ENCODE measurements around the gene MYBL2.

MYBL2 gene

DNA sequence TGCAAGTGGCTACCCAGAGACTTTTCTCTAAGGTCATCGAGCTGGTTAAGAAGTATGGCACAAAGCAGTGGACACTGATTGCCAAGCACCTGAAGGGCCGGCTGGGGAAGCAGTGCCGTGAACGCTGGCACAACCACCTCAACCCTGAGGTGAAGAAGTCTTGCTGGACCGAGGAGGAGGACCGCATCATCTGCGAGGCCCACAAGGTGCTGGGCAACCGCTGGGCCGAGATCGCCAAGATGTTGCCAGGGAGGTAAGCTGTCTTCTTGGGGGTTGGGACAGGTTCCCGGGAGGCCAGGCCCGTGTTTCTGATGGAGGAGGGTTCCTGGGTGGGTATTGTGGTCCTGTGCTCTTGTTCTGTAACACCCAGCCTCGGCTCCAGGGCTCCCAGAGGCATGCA, 19.9 kb downstream of the MYBL2 start:
- no peak for DNase-seq

DNA sequence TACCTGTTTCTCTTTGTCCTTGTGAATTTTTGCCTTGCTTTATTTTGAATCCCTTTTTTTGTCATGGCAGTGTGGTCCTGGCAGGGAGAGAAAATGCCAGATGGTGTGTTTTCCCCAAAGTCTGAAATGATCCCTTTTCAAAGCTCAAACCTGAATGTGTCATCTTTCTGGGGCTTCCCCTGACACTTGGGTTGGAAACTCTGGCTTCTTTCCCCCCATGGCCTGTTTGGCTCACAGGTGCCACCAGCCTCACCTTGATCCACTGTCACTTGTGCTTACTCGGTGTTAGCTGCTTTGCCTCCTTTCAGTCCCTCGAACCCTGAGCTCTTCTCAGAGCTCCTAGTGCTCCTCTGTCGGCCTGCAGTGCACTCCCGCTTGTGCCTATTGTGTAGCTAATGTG, 22.3 kb downstream of the MYBL2 start:
- no peak for DNase-seq

DNA sequence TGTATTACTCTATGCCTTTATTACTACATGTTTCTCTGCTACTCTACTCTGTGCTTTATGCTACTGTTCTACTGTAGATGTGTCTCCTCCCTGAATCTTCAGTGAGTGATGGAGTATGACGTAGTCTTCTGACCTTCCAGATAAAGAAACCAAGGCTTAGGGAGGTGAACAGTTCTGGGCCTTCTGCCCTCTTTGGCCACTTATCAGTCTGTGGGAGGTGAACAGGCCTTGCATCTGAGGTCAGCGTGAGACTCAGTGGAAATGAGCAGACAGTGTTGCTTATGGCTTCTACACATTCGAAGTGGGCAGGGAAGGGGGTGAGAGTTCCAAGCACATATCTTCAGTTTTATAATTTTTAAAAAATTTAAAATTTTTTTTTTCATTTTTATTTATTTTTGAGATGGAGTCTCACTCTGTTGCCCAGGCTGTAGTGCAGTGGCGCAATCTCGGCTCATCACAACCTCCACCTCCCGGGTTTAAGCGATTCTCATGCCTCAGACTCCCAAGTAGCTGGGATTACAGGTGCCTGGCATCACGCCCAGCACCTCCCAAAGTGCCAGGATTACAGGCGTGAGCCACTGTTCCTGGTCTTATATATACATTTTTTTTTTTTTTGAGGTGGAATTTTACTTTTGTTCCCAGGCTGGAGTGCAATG, 24.2 kb downstream of the MYBL2 start:
- DNase-seq, result no peak

DNA sequence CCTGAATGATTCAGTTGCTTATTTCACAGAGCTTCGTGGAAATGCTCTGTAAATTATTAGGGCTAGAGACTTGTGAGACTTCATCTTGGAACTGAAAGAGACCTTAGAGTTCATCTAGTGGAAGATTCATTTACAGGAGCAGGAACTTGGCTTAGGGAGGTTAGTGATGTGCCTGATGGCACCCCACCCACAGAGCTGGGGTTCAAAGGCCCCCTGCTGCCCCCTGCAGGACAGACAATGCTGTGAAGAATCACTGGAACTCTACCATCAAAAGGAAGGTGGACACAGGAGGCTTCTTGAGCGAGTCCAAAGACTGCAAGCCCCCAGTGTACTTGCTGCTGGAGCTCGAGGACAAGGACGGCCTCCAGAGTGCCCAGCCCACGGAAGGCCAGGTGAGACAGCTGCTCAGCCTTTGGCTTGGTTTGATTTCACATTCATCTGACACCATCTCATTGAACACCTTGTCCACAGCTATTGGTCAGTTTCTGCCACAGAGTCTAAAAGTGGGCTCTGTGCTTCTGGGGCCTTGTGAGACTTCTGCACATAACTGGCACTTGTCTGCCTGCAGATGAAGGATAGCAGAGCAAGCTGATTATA, 25.1 kb downstream of the MYBL2 start:
- DNase-seq, result no peak

DNA sequence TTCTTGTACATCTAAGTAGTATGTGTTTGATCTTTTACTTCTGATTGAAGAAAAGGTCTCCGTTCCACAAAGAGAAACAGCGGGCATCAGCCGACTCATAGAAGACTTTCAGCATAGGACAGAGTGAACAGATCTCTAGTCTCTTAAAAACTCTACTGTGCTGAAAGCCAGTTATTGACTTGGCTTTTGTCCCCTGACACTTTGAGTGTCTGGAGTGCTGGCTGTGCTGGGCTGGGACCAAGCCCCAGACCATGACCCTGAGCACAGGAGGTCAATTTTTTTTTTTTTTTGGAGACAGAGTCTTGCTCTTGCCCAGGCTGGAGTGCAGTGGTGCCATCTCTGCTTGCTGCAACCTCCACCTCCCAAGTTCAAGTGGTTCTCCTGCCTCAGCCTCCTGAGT, 27.8 kb downstream of the MYBL2 start:
- DNase-seq, result no peak

DNA sequence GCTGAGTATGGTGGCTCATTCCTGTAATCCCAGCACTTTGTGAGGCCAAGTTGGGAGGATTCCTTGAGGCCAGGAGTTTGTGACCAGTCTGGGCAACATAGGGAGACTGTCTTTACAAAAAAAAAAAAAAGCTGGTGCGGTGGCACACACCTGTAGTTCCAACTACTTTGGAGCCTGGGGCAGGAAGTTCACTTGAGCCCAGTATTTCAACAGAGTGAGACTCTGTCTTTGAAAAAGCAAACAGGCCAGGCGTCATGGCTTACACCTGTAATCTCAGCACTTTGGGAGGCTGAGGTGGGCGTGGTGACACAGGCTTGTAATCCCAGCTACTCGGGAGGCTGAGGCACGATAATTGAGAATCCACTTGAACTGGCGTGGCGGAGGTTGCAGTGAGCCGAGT, 28.7 kb downstream of the MYBL2 start:
- no peak for DNase-seq

DNA sequence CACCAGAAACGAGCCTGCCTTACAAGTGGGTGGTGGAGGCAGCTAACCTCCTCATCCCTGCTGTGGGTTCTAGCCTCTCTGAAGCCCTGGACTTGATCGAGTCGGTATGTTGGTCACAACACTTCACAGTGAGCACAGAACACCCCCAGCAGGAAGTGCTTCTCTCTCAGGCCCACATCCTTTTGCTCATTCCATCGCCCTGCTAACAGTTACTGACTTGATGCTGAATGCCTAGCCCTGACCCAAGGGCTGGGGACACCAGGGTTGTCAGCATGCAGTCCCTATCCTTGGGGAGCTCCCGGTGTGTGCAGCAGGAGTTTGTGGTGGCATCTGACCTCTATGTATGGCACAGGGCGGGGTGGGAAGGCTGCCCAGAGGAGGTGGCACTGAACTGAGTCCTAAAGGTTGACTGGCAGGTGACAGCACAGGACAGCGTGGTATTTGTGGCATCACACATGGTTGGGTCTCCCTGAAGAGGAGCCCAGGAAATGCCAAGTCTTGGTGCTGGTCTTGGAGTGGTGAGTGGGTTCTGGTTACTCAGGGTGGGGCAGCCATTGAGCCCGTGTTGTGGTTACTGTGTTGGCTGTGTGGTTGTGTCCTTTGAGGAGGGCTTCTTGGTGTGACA, 33.1 kb downstream of the MYBL2 start:
- no peak for DNase-seq

DNA sequence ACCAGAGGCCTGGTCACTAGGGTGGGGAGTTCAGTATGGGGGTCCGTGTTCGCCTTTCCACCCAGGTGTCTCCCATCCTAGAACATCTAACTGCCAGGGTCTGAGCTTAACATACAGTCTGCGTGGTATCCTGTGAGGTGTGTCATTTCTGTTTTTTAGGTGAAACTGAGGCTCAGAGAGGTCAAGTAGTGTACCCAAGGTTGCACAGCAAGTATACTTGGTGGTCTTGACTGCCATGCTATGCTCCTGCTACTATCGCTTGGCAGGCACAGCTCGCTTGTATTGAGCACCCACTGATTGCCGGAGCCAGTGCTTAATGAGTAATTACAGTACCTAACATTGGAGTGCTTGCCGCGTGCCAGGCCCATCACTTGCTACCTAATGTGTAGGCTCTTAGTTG, 33.7 kb downstream of the MYBL2 start:
- no peak for DNase-seq

DNA sequence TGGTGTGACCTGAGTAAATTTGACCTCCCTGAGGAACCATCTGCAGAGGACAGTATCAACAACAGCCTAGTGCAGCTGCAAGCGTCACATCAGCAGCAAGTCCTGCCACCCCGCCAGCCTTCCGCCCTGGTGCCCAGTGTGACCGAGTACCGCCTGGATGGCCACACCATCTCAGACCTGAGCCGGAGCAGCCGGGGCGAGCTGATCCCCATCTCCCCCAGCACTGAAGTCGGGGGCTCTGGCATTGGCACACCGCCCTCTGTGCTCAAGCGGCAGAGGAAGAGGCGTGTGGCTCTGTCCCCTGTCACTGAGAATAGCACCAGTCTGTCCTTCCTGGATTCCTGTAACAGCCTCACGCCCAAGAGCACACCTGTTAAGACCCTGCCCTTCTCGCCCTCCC, 35.6 kb downstream of the MYBL2 start:
- DNase-seq, result no peak

DNA sequence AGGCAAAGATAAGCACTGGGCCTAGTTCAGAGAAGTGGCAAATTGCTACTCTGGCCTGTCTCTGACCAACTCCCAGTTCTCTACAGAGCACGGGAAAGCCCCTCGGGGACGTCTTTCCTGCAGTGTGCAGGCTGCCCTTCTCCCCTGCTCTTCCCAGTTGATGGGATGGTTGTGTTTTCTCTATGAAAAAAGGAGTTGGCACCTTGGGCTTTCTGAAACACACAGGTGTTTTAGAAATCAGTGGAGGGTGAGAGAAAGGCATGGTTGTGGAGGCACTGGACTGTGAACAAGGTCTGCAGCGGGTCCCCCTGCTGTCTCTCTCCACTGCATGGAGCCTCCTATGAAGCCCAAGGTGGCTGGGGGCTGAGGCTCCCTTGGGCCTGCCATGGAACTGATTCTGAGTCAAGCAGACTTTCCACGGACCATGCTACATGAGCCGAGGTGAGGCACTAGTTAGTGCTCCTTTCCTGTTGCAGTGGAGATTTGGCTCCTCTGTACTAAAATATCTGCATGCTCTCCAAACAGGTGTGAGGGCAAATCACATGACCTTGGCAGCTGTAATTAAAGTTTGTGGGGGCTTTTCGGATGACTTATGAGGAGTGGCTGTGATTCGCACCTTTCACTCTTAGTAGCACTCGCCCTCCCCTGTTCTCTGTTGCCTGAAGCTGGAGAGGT, 43.6 kb downstream of the MYBL2 start:
- DNase-seq, result no peak

DNA sequence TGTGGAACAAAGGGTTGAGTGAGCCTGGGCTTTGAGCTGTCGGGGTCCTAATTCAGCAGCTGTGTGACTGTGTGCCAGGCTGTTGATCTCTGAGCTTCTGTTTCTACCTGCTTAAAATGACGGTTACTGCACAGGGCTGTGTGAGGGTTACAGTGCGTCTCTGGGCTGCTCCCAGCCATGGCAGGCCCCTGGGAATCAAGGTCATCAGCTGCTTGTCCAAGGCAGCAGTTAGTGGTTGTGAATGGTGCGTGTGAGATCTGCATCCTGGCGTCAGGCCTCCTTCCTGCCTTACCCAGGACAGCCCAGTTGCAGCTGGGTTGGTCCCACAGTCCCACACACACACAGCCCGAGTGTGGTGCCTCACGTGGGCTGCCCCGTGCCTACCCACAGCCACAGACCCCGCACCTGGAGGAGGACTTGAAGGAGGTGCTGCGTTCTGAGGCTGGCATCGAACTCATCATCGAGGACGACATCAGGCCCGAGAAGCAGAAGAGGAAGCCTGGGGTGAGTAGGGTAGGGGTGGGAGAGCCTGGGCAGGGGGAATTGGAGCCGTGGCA, 44.3 kb downstream of the MYBL2 start:
- DNase-seq, result no peak

DNA sequence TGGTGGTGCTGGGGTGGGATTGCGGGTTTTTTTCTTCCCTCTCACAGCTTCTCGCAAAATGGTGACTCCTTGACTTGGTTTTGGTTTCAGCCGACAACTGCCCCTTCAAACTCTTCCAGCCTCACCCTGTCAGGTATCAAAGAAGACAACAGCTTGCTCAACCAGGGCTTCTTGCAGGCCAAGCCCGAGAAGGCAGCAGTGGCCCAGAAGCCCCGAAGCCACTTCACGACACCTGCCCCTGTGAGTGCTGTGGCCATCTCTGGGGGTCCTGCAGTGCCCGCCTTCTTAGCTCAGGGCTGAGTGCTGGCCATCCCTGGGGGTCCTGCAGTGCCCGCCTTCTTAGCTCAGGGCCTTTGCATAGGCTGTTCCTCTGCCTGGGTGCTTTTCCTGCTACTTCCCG, 48.1 kb downstream of the MYBL2 start:
- no peak for DNase-seq

DNA sequence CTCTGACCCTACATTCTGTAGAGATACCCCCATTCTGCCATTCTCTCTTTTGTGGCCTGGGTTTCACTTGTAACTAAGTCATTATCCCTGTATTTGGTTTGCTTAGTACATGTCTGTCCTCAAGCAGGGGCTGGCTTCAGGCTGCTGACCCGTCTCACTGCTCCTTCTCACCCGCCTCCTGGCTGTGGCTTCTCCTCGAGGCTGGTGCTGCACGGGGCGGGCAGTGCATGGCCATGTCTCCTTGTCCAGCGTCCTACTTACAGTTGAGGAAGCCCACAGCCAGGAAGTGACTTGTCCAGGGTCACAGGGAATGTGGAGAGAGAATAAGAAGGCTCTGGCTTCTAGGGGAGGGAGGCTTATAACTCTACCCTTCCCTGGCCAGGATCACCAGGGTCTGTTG, 48.6 kb downstream of the MYBL2 start:
- DNase-seq, result no peak

DNA sequence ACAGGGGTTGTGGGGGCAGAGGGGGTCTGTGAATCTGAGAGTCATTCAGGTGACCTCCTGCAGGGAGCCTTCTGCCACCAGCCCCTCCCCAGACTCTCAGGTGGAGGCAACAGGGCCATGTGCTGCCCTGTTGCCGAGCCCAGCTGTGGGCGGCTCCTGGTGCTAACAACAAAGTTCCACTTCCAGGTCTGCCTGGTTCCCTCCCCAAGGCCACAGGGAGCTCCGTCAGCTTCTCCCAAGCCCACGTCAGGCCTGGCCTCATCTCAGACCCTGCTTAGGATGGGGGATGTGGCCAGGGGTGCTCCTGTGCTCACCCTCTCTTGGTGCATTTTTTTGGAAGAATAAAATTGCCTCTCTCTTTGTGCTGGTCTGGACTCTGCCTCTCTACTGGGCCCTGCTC, 49.2 kb downstream of the MYBL2 start:
- DNase-seq, result no peak

DNA sequence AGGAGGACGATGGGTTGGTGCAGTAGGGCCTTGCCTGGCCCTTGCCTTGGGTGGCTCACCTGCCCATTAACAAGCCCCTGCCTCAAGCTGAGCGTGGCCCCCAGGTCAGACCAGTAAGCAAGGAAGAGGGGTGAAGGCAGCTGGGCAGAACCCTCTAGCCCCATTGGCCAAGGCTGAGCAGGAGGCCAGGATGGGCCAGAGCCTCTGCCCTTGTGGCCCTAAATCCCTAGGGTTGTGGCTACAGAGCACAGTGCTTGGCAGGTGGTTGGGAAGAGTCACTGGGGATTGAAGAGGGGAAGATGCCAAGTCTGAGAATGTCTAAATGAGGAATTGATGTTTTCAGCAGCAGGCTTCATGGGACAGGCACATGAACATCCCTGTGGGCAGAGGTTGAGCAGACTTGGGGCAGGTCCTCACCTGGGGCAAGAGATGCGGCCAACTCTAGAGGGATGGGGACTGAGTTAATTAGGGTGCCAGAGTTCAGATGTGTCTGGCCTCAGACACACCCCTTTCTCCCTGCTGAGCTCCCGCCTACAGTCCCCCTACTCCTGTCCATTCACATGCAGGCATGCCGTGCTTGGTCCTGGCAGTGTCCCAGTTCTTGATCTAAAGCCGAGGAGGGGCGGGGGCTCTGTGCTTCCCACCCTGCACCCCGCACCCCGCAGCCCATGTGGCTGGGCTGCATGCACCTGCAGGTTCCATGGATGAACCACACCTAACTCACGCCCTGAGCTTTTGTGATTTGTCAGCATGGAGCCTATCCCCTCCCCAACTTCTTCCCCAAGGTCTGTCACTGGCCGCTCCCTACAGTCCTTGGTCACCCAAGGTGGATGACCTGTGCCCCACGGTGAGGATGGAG, 50.1 kb downstream of the MYBL2 start:
- no peak for DNase-seq

DNA sequence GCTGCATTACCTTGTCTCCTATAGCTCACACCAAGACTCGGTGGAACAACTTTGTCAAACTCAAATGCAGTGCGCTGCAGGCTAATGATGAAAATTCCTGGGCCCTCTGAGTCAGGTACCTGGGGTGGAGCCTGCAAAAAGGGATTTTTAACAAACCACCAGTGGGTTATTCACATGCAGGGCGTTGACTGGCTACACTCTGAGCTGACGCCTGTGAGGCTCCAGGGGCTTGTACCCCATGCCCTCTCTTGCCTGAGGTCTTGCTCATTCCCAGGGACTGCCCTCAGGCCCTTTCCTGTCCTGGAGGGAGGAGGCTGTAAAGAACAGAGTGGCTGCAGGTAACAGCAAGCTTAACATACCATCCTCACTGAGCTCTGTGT, 50.7 kb downstream of the MYBL2 start:
- DNase-seq, result no peak

DNA sequence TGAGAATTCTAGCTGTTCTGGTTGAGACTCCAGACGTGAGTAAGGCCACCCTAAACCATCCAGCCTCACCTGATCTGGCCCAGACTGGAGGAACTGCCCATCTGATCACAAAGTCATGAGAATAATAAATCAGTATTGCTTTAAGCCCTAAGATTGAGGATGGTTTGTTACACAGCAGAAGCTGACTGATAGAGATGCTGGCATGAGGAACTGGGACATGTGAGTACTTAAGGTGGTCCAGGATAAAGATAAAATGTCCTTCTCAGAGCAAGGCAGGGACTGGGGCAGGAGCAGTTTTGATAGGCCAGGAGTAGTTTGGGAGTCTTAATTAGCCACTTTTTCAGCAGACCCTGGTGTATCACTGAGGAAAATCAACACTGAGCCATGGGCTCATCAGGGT, 53.1 kb downstream of the MYBL2 start:
- no peak for DNase-seq

DNA sequence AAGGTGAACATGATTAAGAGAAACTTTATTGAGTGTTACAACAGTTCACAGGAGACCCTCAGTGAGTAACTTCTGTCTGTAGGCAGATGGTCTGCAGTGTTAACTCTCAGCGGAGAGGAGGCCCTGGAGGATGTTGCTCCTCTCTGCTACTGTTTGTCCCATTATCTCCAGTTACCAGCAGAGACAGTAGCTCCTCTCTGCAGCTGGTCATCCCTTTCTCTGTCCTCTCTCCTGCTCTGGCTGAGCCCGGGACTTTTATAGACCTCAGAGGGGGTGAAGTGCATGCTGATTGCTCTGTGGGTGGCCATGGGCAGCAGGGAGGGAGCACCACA, 54.1 kb downstream of the MYBL2 start:
- no peak for DNase-seq

DNA sequence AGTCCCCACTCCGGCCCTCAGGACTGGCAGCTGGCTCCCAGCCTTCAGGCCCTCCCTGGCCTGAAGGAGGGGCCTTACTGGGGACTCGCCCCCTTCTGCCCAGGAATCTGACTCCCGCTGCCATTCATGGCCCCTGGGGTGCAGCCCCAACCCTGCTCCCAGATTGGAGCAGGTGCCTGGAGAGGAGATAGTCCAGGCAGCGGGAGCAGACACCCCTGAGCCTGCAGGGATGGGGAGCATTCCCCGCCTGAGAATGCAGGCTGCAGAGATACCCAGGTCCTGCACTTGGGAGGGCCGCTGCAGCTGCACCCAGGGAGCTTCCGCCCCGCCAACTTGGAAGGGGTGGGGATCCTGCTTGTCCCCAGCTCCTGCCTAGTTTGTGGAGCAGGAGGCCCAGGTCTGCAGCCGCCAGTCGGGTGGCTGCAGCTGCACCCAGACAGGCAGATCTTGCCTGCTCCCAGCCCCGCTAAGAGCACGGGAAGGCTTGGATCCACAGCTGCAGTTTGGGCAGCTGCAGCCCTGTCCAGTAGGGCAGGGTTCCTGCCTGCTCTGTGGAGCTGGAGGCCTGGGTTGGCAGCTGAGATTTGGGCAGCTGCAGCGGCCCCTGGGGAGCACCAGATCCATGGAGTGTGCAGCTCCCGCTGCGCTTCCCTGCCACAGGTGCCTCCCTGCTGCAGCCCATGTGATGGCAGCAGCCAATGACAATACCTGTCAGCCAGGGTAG, 54.7 kb downstream of the MYBL2 start:
- DNase-seq, result peak; percentile 57

DNA sequence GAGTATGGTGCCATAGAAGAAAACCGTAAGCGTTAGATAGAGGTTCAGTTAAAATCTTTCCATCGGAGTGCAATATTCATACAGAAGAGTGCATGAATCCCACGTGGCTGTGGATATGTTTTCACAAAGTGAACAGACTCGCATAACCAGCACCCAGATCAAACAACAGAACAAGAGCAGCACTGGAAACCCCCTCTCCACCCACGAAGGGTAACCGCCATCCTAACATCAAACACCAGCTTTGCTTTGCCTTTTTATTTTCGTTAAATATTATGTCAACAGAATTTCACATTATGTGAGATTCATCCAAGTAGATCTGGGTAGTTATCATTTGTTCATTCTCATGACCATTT, 55.2 kb downstream of the MYBL2 start:
- DNase-seq, result no peak

DNA sequence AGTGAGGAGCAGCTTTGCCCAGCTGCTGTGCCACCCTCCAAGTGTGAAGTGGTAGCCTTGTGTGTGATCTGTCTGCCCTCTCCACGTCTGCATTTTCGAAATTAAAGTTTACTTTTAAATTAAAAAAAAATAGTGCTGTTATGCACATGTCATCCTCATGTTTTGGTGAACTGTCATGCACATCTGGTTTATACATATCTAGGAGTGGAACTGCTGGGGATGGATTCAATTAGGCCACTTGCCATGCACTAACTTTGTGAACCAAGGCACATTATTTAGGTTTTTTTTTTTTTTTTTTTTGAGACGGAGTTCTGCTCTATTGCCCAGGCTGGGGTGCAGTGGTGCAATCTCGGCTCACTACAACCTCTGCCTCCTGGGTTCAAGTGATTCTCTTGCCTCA, 56.3 kb downstream of the MYBL2 start:
- no peak for DNase-seq

DNA sequence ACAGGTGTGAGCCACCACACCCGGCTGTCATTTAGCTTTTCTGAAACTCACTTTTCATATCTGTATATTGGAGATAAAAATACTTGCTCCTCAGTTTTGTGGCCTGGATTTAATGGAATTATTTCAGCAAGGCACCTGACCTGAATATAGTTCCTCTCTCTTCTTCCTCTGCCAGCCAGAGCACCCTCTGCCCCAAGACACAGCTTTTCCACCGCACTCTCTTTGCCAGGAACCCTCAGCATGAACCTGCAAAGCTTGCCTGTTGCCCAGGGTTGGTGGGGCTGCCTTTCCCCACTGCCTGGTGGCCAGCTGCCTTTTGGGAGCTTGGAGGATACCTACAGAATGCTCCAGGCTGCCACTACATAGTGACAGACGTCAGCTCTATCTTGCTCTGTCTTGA, 56.8 kb downstream of the MYBL2 start:
- DNase-seq, result no peak

DNA sequence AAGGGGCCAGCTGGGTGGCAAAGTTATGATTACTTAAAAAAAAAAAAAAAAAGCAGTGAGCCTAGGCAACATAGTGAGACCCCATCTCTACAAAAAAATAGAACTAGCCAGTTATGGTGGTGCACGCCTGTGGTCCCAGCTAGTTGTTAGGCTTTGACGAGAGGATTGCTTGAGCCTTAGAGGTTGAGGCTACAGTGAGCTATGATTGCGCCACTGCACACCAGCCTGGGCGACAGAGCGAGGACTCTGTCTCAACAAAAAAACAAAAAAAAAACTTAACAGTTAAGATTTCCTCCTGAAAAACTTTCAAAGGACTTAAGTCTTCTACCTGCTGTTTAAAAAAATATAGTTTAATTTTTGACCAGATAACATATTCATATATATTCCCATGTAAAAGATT, 57.5 kb downstream of the MYBL2 start:
- no peak for DNase-seq
